Activated CD4-positive, alpha-beta memory T cell treated with anti-CD3 and anti-CD28 coated beads for 36 hours (primary cell): Measurements from ENCODE around the gene GHRHR. TPM values are rescaled to one million over a fixed set of nuclear protein-coding genes. Genes with fewer than 3 reads are reported as not detected.
A peak's percentile ranks its signal among the peaks of the same experiment; 100 is the strongest.

ENCODE experiments used
- CTCF ChIA-PET: fragments of 350-600 bp; sonication (Branson Sonifier 250); formaldehyde crosslinking; loops from one replicate; lab custom pipeline; 2021; ENCODE audit warnings: antibody characterized with exemption, inconsistent platforms; lab: Charles Lee
- POLR2A ChIA-PET: fragments of 350-600 bp; sonication (Branson Sonifier 250); formaldehyde crosslinking; loops from one replicate; lab custom pipeline; 2021; ENCODE audit warnings: antibody characterized with exemption; lab: Charles Lee
- DNase-seq: peaks from one replicate; pipeline ENCODE4 v3.0.0-alpha.2; 2020
- H3K27ac Mint-ChIP-seq: one replicate; pipeline ENCODE4 v1.8.0; 2021; ENCODE audit warnings: mixed read lengths
- H3K27me3 Mint-ChIP-seq: one replicate; pipeline ENCODE4 v1.8.0; 2021; ENCODE audit warnings: mixed read lengths
- H3K36me3 Mint-ChIP-seq: one replicate; pipeline ENCODE4 v1.8.0; 2021; ENCODE audit warnings: mixed read lengths
- H3K4me1 Mint-ChIP-seq: one replicate; pipeline ENCODE4 v1.8.0; 2021; ENCODE audit warnings: low read depth, mixed read lengths
- H3K4me3 Mint-ChIP-seq: one replicate; pipeline ENCODE4 v1.8.0; 2021; ENCODE audit warnings: mild to moderate bottlenecking, mixed read lengths
- H3K9me3 Mint-ChIP-seq: one replicate; pipeline ENCODE4 v1.8.0; 2021; ENCODE audit warnings: mixed read lengths
- intact Hi-C: fragments of 100-400 bp; cut with micrococcal nuclease; formaldehyde crosslinking; loops from one replicate; pipeline ENCODE4 v1.15.1; 2023
- total RNA-seq, 2 experiments: library from RNA; stranded (reverse); gene quantifications; one replicate each; pipeline ENCODE4 v1.2.3, GENCODE V29; 2021

GHRHR gene
- total RNA-seq, 2 experiments from 2014 or later, result not detected

- peaks cover 14% of the 10 kb centered on the region for H3K9me3 Mint-ChIP-seq
- H3K27ac Mint-ChIP-seq, result no peak overlapping the region
- CTCF ChIA-PET, result interaction anchor here (2.1 to 4.3 kb wide), 2 partner anchors 8 to 52 kb away, joined by 6 to 23 read pairs; no protein-coding TSS in a partner anchor
- POLR2A ChIA-PET, result no interaction called here
- H3K36me3 Mint-ChIP-seq, result no peaks in the 10 kb centered on the region
- H3K4me3 Mint-ChIP-seq, result no peak overlapping the region
- peak; percentile 3 for DNase-seq
- H3K4me1 Mint-ChIP-seq, result no peaks in the 10 kb centered on the region
- peaks cover 4% of the 10 kb centered on the region for H3K27me3 Mint-ChIP-seq
- intact Hi-C loops, result no loop called here
These were observed 32.4 kb upstream of the GHRHR start for GRCh38 chr7:30931161-30931928.

GRCh38 chr7:30931929-30932540 lies 31.7 kb upstream of the GHRHR start:
- intact Hi-C loops, result no loop called here
- ChIA-PET POLR2A (no interaction called here), CTCF (no interaction called here)
- peaks cover 7% of the 10 kb centered on the region for H3K9me3 Mint-ChIP-seq
- DNase-seq, result no peak
- H3K27ac Mint-ChIP-seq, result no peak overlapping the region
- H3K27me3 Mint-ChIP-seq, result peaks cover 4% of the 10 kb centered on the region
- no peak overlapping the region for H3K4me3 Mint-ChIP-seq
- H3K36me3 Mint-ChIP-seq, result no peaks in the 10 kb centered on the region
- no peaks in the 10 kb centered on the region for H3K4me1 Mint-ChIP-seq

GRCh38 chr7:30932562-30932961 lies 31.2 kb upstream of the GHRHR start:
- H3K36me3 Mint-ChIP-seq, result no peaks in the 10 kb centered on the region
- no peaks in the 10 kb centered on the region for H3K4me1 Mint-ChIP-seq
- peaks cover 2% of the 10 kb centered on the region for H3K9me3 Mint-ChIP-seq
- POLR2A ChIA-PET, result no interaction called here
- H3K4me3 Mint-ChIP-seq, result no peak overlapping the region
- peaks cover 6% of the 10 kb centered on the region for H3K27me3 Mint-ChIP-seq
- no peak overlapping the region for H3K27ac Mint-ChIP-seq
- intact Hi-C loops, result no loop called here
- CTCF ChIA-PET, result no interaction called here
- DNase-seq, result no peak

GRCh38 chr7:30933124-30933974 lies 30.4 kb upstream of the GHRHR start:
- Mint-ChIP-seq H3K4me1 (no peaks in the 10 kb centered on the region), H3K36me3 (no peaks in the 10 kb centered on the region), H3K9me3 (no peaks in the 10 kb centered on the region), H3K4me3 (no peak overlapping the region), H3K27me3 (peaks cover 6% of the 10 kb centered on the region), H3K27ac (no peak overlapping the region)
- CTCF ChIA-PET, result no interaction called here
- intact Hi-C loops, result no loop called here
- no peak for DNase-seq
- POLR2A ChIA-PET, result no interaction called here

- Mint-ChIP-seq H3K27ac (no peak overlapping the region), H3K4me3 (no peak overlapping the region), H3K4me1 (no peaks in the 10 kb centered on the region), H3K27me3 (peaks cover 6% of the 10 kb centered on the region), H3K36me3 (no peaks in the 10 kb centered on the region), H3K9me3 (no peaks in the 10 kb centered on the region)
- ChIA-PET CTCF (interaction anchor here (1.2 kb wide), 1 partner anchor 200 kb away, joined by 3 read pairs; no protein-coding TSS in a partner anchor), POLR2A (no interaction called here)
- intact Hi-C loops, result no loop called here
- no peak for DNase-seq
These were observed 29.5 kb upstream of the GHRHR start for GRCh38 chr7:30934225-30934624.

GRCh38 chr7:30934732-30935568 lies 28.8 kb upstream of the GHRHR start:
- H3K4me3 Mint-ChIP-seq, result no peak overlapping the region
- CTCF ChIA-PET, result interaction anchor here (0.6 to 1.3 kb wide), 3 partner anchors 11 to 200 kb away, joined by 3 read pairs; no protein-coding TSS in a partner anchor
- DNase-seq, result no peak

GRCh38 chr7:30935569-30935877 lies 28.2 kb upstream of the GHRHR start:
- CTCF ChIA-PET, result interaction anchor here (0.6 to 1.3 kb wide), 3 partner anchors 11 to 187 kb away, joined by 3 to 4 read pairs (median 3); no protein-coding TSS in a partner anchor
- intact Hi-C loops, result no loop called here
- Mint-ChIP-seq H3K4me1 (no peaks in the 10 kb centered on the region), H3K4me3 (no peak overlapping the region), H3K27ac (no peak overlapping the region), H3K27me3 (peaks cover 10% of the 10 kb centered on the region), H3K36me3 (no peaks in the 10 kb centered on the region), H3K9me3 (no peaks in the 10 kb centered on the region)
- no peak for DNase-seq
- POLR2A ChIA-PET, result no interaction called here

More at GRCh38 chr7:30934732-30935568, 28.8 kb upstream of the GHRHR start:
- Mint-ChIP-seq H3K27ac (no peak overlapping the region), H3K27me3 (peaks cover 8% of the 10 kb centered on the region), H3K36me3 (no peaks in the 10 kb centered on the region), H3K9me3 (no peaks in the 10 kb centered on the region), H3K4me1 (no peaks in the 10 kb centered on the region)
- intact Hi-C loops, result no loop called here
- POLR2A ChIA-PET, result no interaction called here

GRCh38 chr7:30936650-30937245 lies 27.0 kb upstream of the GHRHR start:
- H3K36me3 Mint-ChIP-seq, result no peaks in the 10 kb centered on the region
- CTCF ChIA-PET, result interaction anchor here (1.0 to 1.5 kb wide), 2 partner anchors 186 kb away, joined by 3 to 4 read pairs; no protein-coding TSS in a partner anchor

GRCh38 chr7:30937416-30937815 lies 26.3 kb upstream of the GHRHR start:
- no peaks in the 10 kb centered on the region for H3K36me3 Mint-ChIP-seq
- no peaks in the 10 kb centered on the region for H3K4me1 Mint-ChIP-seq
- intact Hi-C loops, result no loop called here
- peaks cover 11% of the 10 kb centered on the region for H3K27me3 Mint-ChIP-seq
- POLR2A ChIA-PET, result no interaction called here
- H3K9me3 Mint-ChIP-seq, result no peaks in the 10 kb centered on the region
- no peak for DNase-seq
- H3K4me3 Mint-ChIP-seq, result no peak overlapping the region
- CTCF ChIA-PET, result interaction anchor here (0.7 to 1.5 kb wide), 2 partner anchors 157 to 185 kb away, joined by 3 read pairs; no protein-coding TSS in a partner anchor
- H3K27ac Mint-ChIP-seq, result no peak overlapping the region

More at GRCh38 chr7:30936650-30937245, 27.0 kb upstream of the GHRHR start:
- Mint-ChIP-seq H3K4me1 (no peaks in the 10 kb centered on the region), H3K27me3 (peaks cover 11% of the 10 kb centered on the region), H3K4me3 (no peak overlapping the region), H3K9me3 (no peaks in the 10 kb centered on the region), H3K27ac (no peak overlapping the region)
- no peak for DNase-seq
- intact Hi-C loops, result no loop called here
- POLR2A ChIA-PET, result no interaction called here

GRCh38 chr7:30938435-30939316 lies 25.1 kb upstream of the GHRHR start:
- Mint-ChIP-seq H3K36me3 (no peaks in the 10 kb centered on the region), H3K4me1 (no peaks in the 10 kb centered on the region), H3K9me3 (no peaks in the 10 kb centered on the region), H3K4me3 (no peak overlapping the region), H3K27me3 (peaks cover 15% of the 10 kb centered on the region), H3K27ac (no peak overlapping the region)
- intact Hi-C loops, result loop anchor here (1.0 kb wide), 1 partner anchor 36 kb away; no protein-coding TSS in a partner anchor
- ChIA-PET POLR2A (no interaction called here), CTCF (interaction anchor here (0.6 to 2.3 kb wide), 24 partner anchors 10 to 406 kb away, joined by 3 to 23 read pairs (median 4); no protein-coding TSS in a partner anchor)
- peak; percentile 77 for DNase-seq
